HCT116 (cell line): ENCODE results near the gene NBAS. TPM values are rescaled to one million over a fixed set of nuclear protein-coding genes. Genes with fewer than 3 reads are reported as not detected.

ENCODE experiments used
- ATAC-seq: fragments of 200-7000 bp; cut with Tn5 transposase; 2 replicates; pipeline ENCODE4 v1.9.1; 2020; ENCODE audit warnings: mild to moderate bottlenecking, moderate library complexity
- BruUV-seq: library from RNA; stranded (reverse); fragments of 400-500 nt; replicated peaks from 2 replicates; lab custom pipeline; 2021; lab: Mats Ljungman, UMichigan
- CTCF ChIA-PET: fragments of 300-600 bp; sonication (Branson Sonifier 250); formaldehyde crosslinking; loops from one replicate; lab custom pipeline; 2021; ENCODE audit warnings: antibody characterized with exemption; lab: Charles Lee
- POLR2A ChIA-PET: fragments of 300-600, 350-600 bp; sonication (Branson Sonifier 250); formaldehyde crosslinking; loops from one replicate; lab custom pipeline; 2021; ENCODE audit warnings: antibody characterized with exemption; lab: Charles Lee
- RAD21 ChIA-PET, 2 experiments: fragments of 300-600 bp; sonication (Branson Sonifier 250); formaldehyde crosslinking; loops; one replicate each; lab custom pipeline; 2023; ENCODE audit warnings: low total read pairs in 2 of 2; ENCODE audit not compliant: uncharacterized antibody in 2 of 2, unreplicated experiment in 2 of 2, low non-redundant PET in 1 of 2; lab: Charles Lee
- DNase-seq: peaks from one replicate; pipeline ENCODE4 v3.0.0-alpha.2; 2010; ENCODE audit warnings: low read depth, low spot score
- H2AFZ ChIP-seq: fragments of 200-600 bp; shearing (Covaris generic), sonication (generic); 2 replicates; pipeline ENCODE4 v1.6.1; 2017; ENCODE audit warnings: low read depth, mixed run types, mixed read lengths, antibody characterized with exemption, low read length; ENCODE audit not compliant: poor library complexity, severe bottlenecking
- H3K27ac ChIP-seq: 2 replicates; pipeline ENCODE4 v1.5.1; 2012; ENCODE audit warnings: low read depth, low read length
- H3K27me3 ChIP-seq: fragments of 200-600 bp; sonication (generic); 2 replicates; pipeline ENCODE4 v1.6.1; 2016; ENCODE audit warnings: mixed run types, low read length, mixed read lengths; ENCODE audit not compliant: insufficient read depth
- H3K36me3 ChIP-seq, 2 experiments: fragments of 200-500 bp in 1 of 2; fragments of 200-600 bp in 1 of 2; sonication (Bioruptor generic) in 1 of 2; sonication (generic) in 1 of 2; 2 replicates each; pipeline versions ENCODE4 v1.5.1 to v1.6.1; 2014 to 2016; ENCODE audit warnings: low read length in 2 of 2, inconsistent platforms in 1 of 2, mixed read lengths in 1 of 2, mixed run types in 1 of 2; ENCODE audit not compliant: insufficient read depth in 2 of 2, control insufficient read depth in 1 of 2
- H3K4me1 ChIP-seq, 2 experiments: fragments of 200-600 bp in 1 of 2; sonication (generic) in 1 of 2; 2 replicates each; pipeline versions ENCODE4 v1.5.1 to v1.6.1; 2012 to 2017; ENCODE audit warnings: low read length in 2 of 2, inconsistent platforms in 1 of 2, mild to moderate bottlenecking in 1 of 2, mixed read lengths in 1 of 2, mixed run types in 1 of 2, moderate library complexity in 1 of 2; ENCODE audit not compliant: insufficient read depth in 2 of 2, control insufficient read depth in 1 of 2
- H3K4me2 ChIP-seq: fragments of 200-600 bp; sonication (generic); 2 replicates; pipeline ENCODE4 v1.6.1; 2017; ENCODE audit warnings: mixed run types, low read length, mixed read lengths
- H3K4me3 ChIP-seq, 2 experiments: fragments of 200-600 bp in 1 of 2; sonication (generic) in 1 of 2; replicated peaks in 1 of 2; 2 replicates each; pipeline ENCODE4 v1.5.1; 2011 to 2016; ENCODE audit warnings: low read length in 2 of 2, control low read depth in 1 of 2, low read depth in 1 of 2, mild to moderate bottlenecking in 1 of 2, mixed read lengths in 1 of 2, mixed run types in 1 of 2
- H3K79me2 ChIP-seq: fragments of 200-600 bp; sonication (generic); 2 replicates; pipeline ENCODE4 v1.6.1; 2017; ENCODE audit warnings: mild to moderate bottlenecking, mixed run types, low read length, moderate library complexity, mixed read lengths; ENCODE audit not compliant: insufficient read depth
- H3K9ac ChIP-seq: fragments of 200-600 bp; sonication (generic); 2 replicates; pipeline ENCODE4 v1.6.1; 2016; ENCODE audit warnings: low read length, mixed read lengths
- H3K9me2 ChIP-seq: fragments of 200-600 bp; sonication (generic), shearing (Covaris generic); 2 replicates; pipeline ENCODE4 v1.6.1; 2017; ENCODE audit warnings: mixed run types, mild to moderate bottlenecking, moderate library complexity; ENCODE audit not compliant: insufficient read depth
- H3K9me3 ChIP-seq, 2 experiments: fragments of 200-500 bp in 1 of 2; fragments of 200-600 bp in 1 of 2; sonication (Bioruptor generic) in 1 of 2; sonication (generic) in 1 of 2; 2 replicates each; pipeline ENCODE4 v1.6.1; 2014 to 2017; ENCODE audit warnings: low read length in 2 of 2, mixed read lengths in 2 of 2, inconsistent platforms in 1 of 2, low read depth in 1 of 2, mild to moderate bottlenecking in 1 of 2, mixed run types in 1 of 2, moderate library complexity in 1 of 2; ENCODE audit not compliant: control insufficient read depth in 1 of 2, insufficient read depth in 1 of 2
- H4K20me1 ChIP-seq: fragments of 200-600 bp; sonication (generic), shearing (Covaris generic); 2 replicates; pipeline ENCODE4 v1.6.1; 2017; ENCODE audit warnings: mixed run types, mild to moderate bottlenecking, moderate library complexity; ENCODE audit not compliant: insufficient read depth
- CBX3 ChIP-seq: IDR thresholded peaks from 2 replicates; pipeline ENCODE4 v1.6.1; 2012; ENCODE audit warnings: low read depth
- CEBPB ChIP-seq: IDR thresholded peaks from 2 replicates; pipeline ENCODE4 v1.6.1; 2012; ENCODE audit warnings: low read depth
- EGR1 ChIP-seq: IDR thresholded peaks from 2 replicates; pipeline ENCODE4 v1.6.1; 2012; ENCODE audit warnings: low read depth
- ELF1 ChIP-seq: IDR thresholded peaks from 2 replicates; pipeline ENCODE4 v1.6.1; 2012; ENCODE audit warnings: low read depth, borderline replicate concordance
- EZH2 ChIP-seq: fragments of 200-600 bp; sonication (generic); IDR thresholded peaks from 2 replicates; pipeline ENCODE4 v1.6.1; 2017; ENCODE audit warnings: antibody characterized with exemption, mixed run types
- FOSL1 ChIP-seq: IDR thresholded peaks from 2 replicates; pipeline ENCODE4 v1.6.1; 2012; ENCODE audit warnings: low read depth
- JUND ChIP-seq: IDR thresholded peaks from 2 replicates; pipeline ENCODE4 v1.6.1; 2012
- MAX ChIP-seq: IDR thresholded peaks from 2 replicates; pipeline ENCODE4 v1.6.1; 2012
- POLR2A ChIP-seq: IDR thresholded peaks from 2 replicates; pipeline ENCODE4 v1.7.0; 2011; ENCODE audit warnings: borderline replicate concordance; ENCODE audit not compliant: insufficient read depth, insufficient read length; ENCODE audit errors: extremely low read depth
- RAD21 ChIP-seq: IDR thresholded peaks from 2 replicates; pipeline ENCODE4 v1.6.1; 2012; ENCODE audit warnings: low read depth, mild to moderate bottlenecking
- REST ChIP-seq: IDR thresholded peaks from 2 replicates; pipeline ENCODE4 v1.6.1; 2012; ENCODE audit warnings: low read depth
- SIN3A ChIP-seq: IDR thresholded peaks from 2 replicates; pipeline ENCODE4 v1.6.1; 2012; ENCODE audit warnings: low read depth
- SP1 ChIP-seq: IDR thresholded peaks from 2 replicates; pipeline ENCODE4 v1.6.1; 2012; ENCODE audit warnings: low read depth
- SRF ChIP-seq: IDR thresholded peaks from 2 replicates; pipeline ENCODE4 v1.6.1; 2012; ENCODE audit warnings: low read depth
- TCF7L2 ChIP-seq: IDR thresholded peaks from 2 replicates; pipeline ENCODE4 v1.7.0; 2011; ENCODE audit warnings: borderline replicate concordance, inconsistent platforms; ENCODE audit not compliant: insufficient read depth, insufficient read length; ENCODE audit errors: extremely low read depth
- YY1 ChIP-seq: IDR thresholded peaks from 2 replicates; pipeline ENCODE4 v1.6.1; 2011; ENCODE audit warnings: low read length, low read depth, moderate library complexity, mild to moderate bottlenecking; ENCODE audit not compliant: insufficient replicate concordance; ENCODE audit errors: extremely low read depth
- ZFX ChIP-seq: fragments of 450-650 bp; IDR thresholded peaks from 2 replicates; pipeline ENCODE4 v1.6.1; 2017
- ZNF274 ChIP-seq: fragments of 200-500 bp; sonication (Bioruptor generic); IDR thresholded peaks from 2 replicates; pipeline ENCODE4 v1.6.1; 2014; ENCODE audit warnings: mild to moderate bottlenecking, low read depth, low read length, inconsistent platforms
- intact Hi-C: fragments of 100-400 bp; cut with micrococcal nuclease; formaldehyde crosslinking; loops from 2 replicates; pipeline ENCODE4 v1.10.0; 2022
- total RNA-seq: library from RNA; stranded (reverse); gene quantifications from one replicate; pipeline ENCODE4 v1.2.1, GENCODE V29; 2021; ENCODE audit not compliant: unreplicated experiment
- TF ChIP-seq, protein P1 (sequence below), 3 experiments: fragments of 200-600 bp in 1 of 3; sonication (generic) in 1 of 3; IDR thresholded peaks in 2 of 3; conservative IDR thresholded peaks in 1 of 3; 2 replicates each; pipeline ENCODE4 v1.5.1; 2012 to 2017; ENCODE audit warnings: low read depth in 2 of 3, low read length in 2 of 3, antibody characterized with exemption in 1 of 3, borderline replicate concordance in 1 of 3, control low read depth in 1 of 3, mild to moderate bottlenecking in 1 of 3, mixed read lengths in 1 of 3, mixed run types in 1 of 3, moderate library complexity in 1 of 3; ENCODE audit not compliant: insufficient read depth in 1 of 3

NBAS gene
- total RNA-seq, 1 experiment from 2014 or later, result 32.8 TPM

DNA sequence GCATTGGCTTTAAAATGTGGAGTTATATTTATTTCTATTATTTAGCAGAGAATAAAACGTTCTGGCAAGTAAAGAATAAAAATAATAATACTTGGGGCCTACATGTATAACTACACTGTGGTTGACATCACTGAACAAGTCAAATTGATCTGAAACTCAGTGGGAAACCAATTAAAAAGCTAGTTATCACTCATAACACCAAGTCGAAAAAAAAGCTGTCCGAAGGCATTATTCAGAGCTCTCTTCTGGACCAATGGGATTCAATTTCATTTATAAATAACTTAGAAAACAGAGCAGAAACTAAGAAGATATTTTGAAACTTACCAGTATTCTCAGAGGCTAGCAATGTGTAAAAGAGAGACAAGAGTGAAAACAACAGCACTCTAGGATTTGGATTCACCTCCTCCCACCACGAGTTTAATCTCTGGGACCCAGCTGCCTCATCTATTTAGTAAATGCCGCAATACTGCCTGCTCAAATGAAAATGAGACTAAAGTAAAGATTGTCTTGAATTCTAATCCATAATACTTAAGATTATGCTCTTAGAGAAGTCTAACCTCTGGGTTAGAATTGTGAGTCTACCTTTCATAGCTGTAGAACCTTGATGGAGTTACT is 128.4 kb downstream of the NBAS start:
- H3K79me2 ChIP-seq, result no peaks in the 10 kb centered on the region
- H3K4me3 ChIP-seq, result no peak overlapping the region
- no peak overlapping the region for H3K4me2 ChIP-seq
- H3K9me2 ChIP-seq, result no peaks in the 10 kb centered on the region
- H3K9me3 ChIP-seq, result no peaks in the 10 kb centered on the region
- no peak overlapping the region for H3K27ac ChIP-seq
- H4K20me1 ChIP-seq, result no peaks in the 10 kb centered on the region
- ChIA-PET CTCF (no interaction called here), POLR2A (no interaction called here), RAD21 (no interaction called here)
- no peak for ATAC-seq
- intact Hi-C loops, result no loop called here
- H2AFZ ChIP-seq, result no peak overlapping the region
- H3K9ac ChIP-seq, result no peak overlapping the region
- TF ChIP-seq SP1 (no peak), JUND (no peak), YY1 (no peak), SIN3A (no peak), RAD21 (no peak), CEBPB (no peak), MAX (no peak), ZNF274 (no peak), EZH2 (no peak), ELF1 (no peak), TCF7L2 (no peak), REST (no peak), CBX3 (no peak), SRF (no peak), ZFX (no peak), EGR1 (no peak), FOSL1 (no peak), POLR2A (no peak)
- TF ChIP-seq, protein P1, sequence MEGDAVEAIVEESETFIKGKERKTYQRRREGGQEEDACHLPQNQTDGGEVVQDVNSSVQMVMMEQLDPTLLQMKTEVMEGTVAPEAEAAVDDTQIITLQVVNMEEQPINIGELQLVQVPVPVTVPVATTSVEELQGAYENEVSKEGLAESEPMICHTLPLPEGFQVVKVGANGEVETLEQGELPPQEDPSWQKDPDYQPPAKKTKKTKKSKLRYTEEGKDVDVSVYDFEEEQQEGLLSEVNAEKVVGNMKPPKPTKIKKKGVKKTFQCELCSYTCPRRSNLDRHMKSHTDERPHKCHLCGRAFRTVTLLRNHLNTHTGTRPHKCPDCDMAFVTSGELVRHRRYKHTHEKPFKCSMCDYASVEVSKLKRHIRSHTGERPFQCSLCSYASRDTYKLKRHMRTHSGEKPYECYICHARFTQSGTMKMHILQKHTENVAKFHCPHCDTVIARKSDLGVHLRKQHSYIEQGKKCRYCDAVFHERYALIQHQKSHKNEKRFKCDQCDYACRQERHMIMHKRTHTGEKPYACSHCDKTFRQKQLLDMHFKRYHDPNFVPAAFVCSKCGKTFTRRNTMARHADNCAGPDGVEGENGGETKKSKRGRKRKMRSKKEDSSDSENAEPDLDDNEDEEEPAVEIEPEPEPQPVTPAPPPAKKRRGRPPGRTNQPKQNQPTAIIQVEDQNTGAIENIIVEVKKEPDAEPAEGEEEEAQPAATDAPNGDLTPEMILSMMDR (IDR thresholded peaks at IDR 0.05 in 2 of 3, conservative IDR thresholded peaks at IDR 0.05 in 1 of 3; ENCODE audit: borderline replicate concordance in 1 of 3, insufficient read depth in 1 of 3, low read depth in 2 of 3, low read length in 2 of 3), result no peak
- BruUV-seq, result no TSS peak
- H3K4me1 ChIP-seq, result no peaks in the 10 kb centered on the region
- DNase-seq, result no peak
- no peaks in the 10 kb centered on the region for H3K36me3 ChIP-seq
- H3K27me3 ChIP-seq, result no peaks in the 10 kb centered on the region
